Thyroid gland (tissue), 4 donors: ENCODE results near the gene MYO15A. TPM values are rescaled to one million over a fixed set of nuclear protein-coding genes. Genes with fewer than 3 reads are reported as not detected.

Source experiments
- DNase-seq, 2 donors: peaks; one replicate each; pipeline ENCODE4 v3.0.0-alpha.2; 2019
- H3K27ac ChIP-seq, 3 donors: fragments of 200-600 bp; sonication (generic); 1 replicate in 2 of 3; 2 replicates in 1 of 3; pipeline ENCODE4 v1.5.1; 2016 to 2019; ENCODE audit warnings: mild to moderate bottlenecking in 1 of 3, moderate library complexity in 1 of 3
- H3K27me3 ChIP-seq: fragments of 200-600 bp; sonication (generic); one replicate; pipeline ENCODE4 v1.5.1; 2019
- H3K36me3 ChIP-seq, 2 donors: fragments of 200-600 bp; sonication (generic); one replicate each; pipeline ENCODE4 v1.5.1; 2016 to 2019
- H3K4me1 ChIP-seq, 2 donors: fragments of 200-600 bp; sonication (generic); one replicate each; pipeline ENCODE4 v1.5.1; 2017 to 2019
- H3K4me3 ChIP-seq, 3 donors: fragments of 200-600 bp; sonication (generic); replicated peaks in 1 of 3; 1 replicate in 2 of 3; 2 replicates in 1 of 3; pipeline ENCODE4 v1.5.1; 2016; ENCODE audit warnings: mild to moderate bottlenecking in 1 of 3
- H3K9me3 ChIP-seq: fragments of 200-600 bp; sonication (generic); one replicate; pipeline ENCODE4 v1.5.1; 2017
- POLR2A ChIP-seq, 2 donors: fragments of 450-650 bp; IDR thresholded peaks; one replicate each; pipeline ENCODE4 v1.6.1; 2017; ENCODE audit warnings: antibody characterized with exemption in 2 of 2, mild to moderate bottlenecking in 2 of 2, moderate library complexity in 1 of 2
- WGBS, 2 donors: methylation state at CpG; one replicate each; pipeline ENCODE4 v1.1.5; 2017; 5-methylcytosine and 5-hydroxymethylcytosine counted together
- intact Hi-C: fragments of 100-400 bp; cut with DNase I; formaldehyde crosslinking; loops from one replicate; pipeline ENCODE4 v1.15.1; 2023
- total RNA-seq, 4 donors: library from RNA; depleted of rRNA; stranded (reverse); fragments of >200 nt; gene quantifications; one replicate each; pipeline ENCODE4 v1.2.3, GENCODE V29; 2016
- TF ChIP-seq, protein P1 (sequence below), 6 experiments: fragments of 200-600 bp in 3 of 6; fragments of 450-650 bp in 3 of 6; sonication (generic) in 3 of 6; IDR thresholded peaks; one replicate each; pipeline ENCODE4 v1.5.1; 2016 to 2019; ENCODE audit warnings: antibody characterized with exemption in 6 of 6, mild to moderate bottlenecking in 2 of 6, inconsistent platforms in 1 of 6, moderate library complexity in 1 of 6

MYO15A gene
- total RNA-seq, 4 donors from 2014 or later = 1.3 to 3.6 (median 1.7) TPM

DNA sequence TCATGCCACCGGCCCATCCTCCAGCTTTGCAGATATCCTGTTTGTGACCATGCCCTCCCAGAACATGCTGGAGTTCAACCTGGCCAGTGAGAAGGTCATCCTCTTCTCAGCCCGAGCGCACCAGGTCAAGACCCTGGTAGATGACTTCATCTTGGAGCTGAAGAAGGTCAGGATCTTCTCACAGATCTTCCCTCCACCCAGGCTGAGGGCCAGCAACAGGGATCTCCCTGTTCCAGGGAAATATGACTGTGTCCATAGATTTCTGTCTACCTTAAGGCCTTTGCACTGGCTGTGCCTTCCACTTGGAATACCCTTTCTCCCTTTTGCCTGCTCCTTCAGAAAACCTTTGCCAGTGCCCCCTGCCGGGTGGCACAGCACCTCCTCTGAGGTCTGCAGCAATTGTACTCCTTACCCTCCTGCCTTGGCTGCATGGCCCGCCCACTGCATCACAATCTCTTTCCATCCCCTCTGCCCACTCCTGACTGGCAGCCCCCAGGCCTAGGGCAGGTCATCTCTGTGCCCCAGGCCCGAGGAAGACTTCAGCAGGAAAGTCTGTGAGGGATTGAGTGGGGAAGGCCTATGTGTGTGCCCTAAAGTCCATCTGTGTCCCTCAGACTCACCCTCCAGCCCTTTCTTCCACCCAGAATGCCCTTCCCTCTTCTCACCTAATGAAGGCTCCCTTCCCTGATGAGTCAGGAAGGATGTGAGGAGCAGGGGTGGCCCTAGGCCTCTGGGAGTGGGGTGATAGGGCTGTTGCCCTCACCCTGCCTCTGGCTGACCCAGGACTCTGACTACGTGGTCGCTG lies 47.8 kb downstream of the MYO15A start:
- no peak overlapping the region for H3K4me3 ChIP-seq
- DNase-seq = no peak
- no peak for TF ChIP-seq POLR2A (IDR thresholded peaks at IDR 0.05)
- TF ChIP-seq, protein P1, sequence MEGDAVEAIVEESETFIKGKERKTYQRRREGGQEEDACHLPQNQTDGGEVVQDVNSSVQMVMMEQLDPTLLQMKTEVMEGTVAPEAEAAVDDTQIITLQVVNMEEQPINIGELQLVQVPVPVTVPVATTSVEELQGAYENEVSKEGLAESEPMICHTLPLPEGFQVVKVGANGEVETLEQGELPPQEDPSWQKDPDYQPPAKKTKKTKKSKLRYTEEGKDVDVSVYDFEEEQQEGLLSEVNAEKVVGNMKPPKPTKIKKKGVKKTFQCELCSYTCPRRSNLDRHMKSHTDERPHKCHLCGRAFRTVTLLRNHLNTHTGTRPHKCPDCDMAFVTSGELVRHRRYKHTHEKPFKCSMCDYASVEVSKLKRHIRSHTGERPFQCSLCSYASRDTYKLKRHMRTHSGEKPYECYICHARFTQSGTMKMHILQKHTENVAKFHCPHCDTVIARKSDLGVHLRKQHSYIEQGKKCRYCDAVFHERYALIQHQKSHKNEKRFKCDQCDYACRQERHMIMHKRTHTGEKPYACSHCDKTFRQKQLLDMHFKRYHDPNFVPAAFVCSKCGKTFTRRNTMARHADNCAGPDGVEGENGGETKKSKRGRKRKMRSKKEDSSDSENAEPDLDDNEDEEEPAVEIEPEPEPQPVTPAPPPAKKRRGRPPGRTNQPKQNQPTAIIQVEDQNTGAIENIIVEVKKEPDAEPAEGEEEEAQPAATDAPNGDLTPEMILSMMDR (IDR thresholded peaks at IDR 0.05) = no peak
- intact Hi-C loops = no loop called here
- H3K9me3 ChIP-seq = no peaks in the 10 kb centered on the region
- no peaks in the 10 kb centered on the region for H3K27me3 ChIP-seq
- peak overlapping the region in 1 of 3 donors; percentile 30 for H3K27ac ChIP-seq
- 66 to 71% methylated on average over 6 of the region's 8 CpGs for whole genome bisulfite sequencing, 2 donors
- H3K36me3 ChIP-seq = no peaks in the 10 kb centered on the region
- peaks cover 8 to 24% of the 10 kb centered on the region in 2 donors for H3K4me1 ChIP-seq

DNA sequence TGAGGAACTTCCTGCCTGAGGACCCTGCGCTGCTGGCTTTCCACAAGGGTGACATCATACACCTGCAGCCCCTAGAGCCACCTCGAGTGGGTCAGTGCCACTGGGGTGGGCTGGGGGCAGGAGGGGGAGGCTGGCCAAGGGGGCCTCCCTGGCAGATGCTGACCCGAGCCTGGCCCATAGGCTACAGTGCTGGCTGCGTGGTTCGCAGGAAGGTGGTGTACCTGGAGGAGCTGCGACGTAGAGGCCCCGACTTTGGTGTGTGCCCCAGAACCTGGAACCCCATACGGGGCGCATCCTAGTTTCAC lies 48.4 kb downstream of the MYO15A start:
- DNase-seq = no peak
- intact Hi-C loops = no loop called here
- WGBS, 2 donors = 100% methylated on average over 1 to 6 of the region's 10 CpGs

DNA sequence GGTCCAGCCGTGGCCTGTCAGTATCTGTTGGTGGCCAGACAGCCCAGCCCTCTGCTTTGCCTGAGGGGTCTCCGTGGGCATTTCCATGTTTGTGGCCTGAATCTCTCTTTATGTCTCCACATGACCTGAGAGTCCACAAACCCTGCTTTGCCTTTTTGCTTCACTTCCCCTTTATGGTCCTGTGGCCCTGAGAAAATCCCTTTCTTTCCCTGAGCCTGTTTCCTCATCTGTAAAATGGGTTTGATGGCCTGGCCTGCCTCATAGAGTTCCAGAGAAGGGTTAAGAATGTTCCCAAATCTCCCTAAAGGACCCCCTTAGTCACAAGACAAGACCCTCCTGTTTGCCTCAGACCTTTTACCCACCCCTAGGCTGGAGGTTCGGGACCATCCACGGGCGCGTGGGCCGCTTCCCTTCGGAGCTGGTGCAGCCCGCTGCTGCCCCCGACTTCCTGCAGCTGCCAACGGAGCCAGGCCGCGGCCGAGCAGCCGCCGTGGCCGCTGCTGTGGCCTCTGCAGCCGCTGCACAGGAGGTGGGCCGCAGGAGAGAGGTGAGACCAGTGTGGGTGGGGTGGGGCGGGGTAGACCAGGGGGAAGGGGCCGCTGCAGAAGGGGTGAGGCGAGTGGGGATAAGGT lies 48.9 kb downstream of the MYO15A start:
- no peaks in the 10 kb centered on the region for H3K27me3 ChIP-seq
- WGBS, 2 donors = 70 to 75% methylated on average over 14 to 22 of the region's 22 CpGs
- no peak for DNase-seq
- no peaks in the 10 kb centered on the region for H3K9me3 ChIP-seq
- H3K36me3 ChIP-seq = no peaks in the 10 kb centered on the region
- H3K4me1 ChIP-seq = peaks cover 8 to 24% of the 10 kb centered on the region in 2 donors
- peak overlapping the region in 1 of 3 donors; percentile 34 for H3K4me3 ChIP-seq
- H3K27ac ChIP-seq = peak overlapping the region in 2 of 3 donors; percentile 7 to 43
- intact Hi-C loops = no loop called here
- TF ChIP-seq, protein P1 (IDR thresholded peaks at IDR 0.05) = no peak
- TF ChIP-seq POLR2A (IDR thresholded peaks at IDR 0.05) = no peak

More for the DNA sequence above, 48.4 kb downstream of the MYO15A start:
- H3K27me3 ChIP-seq = no peaks in the 10 kb centered on the region
- no peaks in the 10 kb centered on the region for H3K36me3 ChIP-seq
- peaks cover 8 to 24% of the 10 kb centered on the region in 2 donors for H3K4me1 ChIP-seq
- no peaks in the 10 kb centered on the region for H3K9me3 ChIP-seq
- H3K4me3 ChIP-seq = no peak overlapping the region
- H3K27ac ChIP-seq = no peak overlapping the region
- no peak for TF ChIP-seq POLR2A (IDR thresholded peaks at IDR 0.05)
- TF ChIP-seq, protein P1 (IDR thresholded peaks at IDR 0.05) = no peak

DNA sequence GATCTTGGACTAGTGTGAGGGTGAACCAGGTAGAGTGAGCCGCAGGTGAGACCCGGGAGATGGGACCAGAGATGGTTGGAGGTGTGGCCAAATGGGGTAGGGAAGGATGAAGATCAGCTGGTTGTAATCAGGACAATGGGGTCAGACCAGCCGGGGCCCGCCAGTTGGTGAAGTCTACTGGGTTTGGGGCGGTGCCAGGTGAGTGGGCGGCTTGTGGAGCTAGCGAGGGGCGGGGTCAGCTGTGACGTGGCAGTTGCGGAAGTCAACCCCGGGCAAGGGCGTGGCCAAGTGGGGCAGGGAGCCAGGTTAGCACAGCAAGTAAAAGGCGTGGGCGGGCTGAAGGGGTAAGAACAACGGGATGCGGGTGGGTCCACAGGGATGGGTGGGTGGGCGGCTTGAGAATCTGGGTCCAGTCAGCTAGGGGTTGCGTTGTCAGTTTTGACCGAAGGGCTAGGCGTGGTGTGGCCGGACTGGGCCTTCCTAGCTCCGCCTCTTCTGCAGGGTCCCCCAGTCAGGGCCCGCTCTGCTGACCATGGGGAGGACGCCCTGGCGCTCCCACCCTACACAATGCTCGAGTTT lies 49.6 kb downstream of the MYO15A start:
- peak overlapping the region in 2 of 3 donors; percentile 4 to 34 for H3K4me3 ChIP-seq
- peak in 1 of 2 donors; percentile 11 for TF ChIP-seq POLR2A (IDR thresholded peaks at IDR 0.05)
- TF ChIP-seq, protein P1 (IDR thresholded peaks at IDR 0.05) = no peak
- H3K27me3 ChIP-seq = no peaks in the 10 kb centered on the region
- peak; percentile 96 to 97 for DNase-seq
- intact Hi-C loops = no loop called here
- no peaks in the 10 kb centered on the region for H3K36me3 ChIP-seq
- H3K4me1 ChIP-seq = peaks cover 7 to 23% of the 10 kb centered on the region in 2 donors
- peak overlapping the region in 2 of 3 donors; percentile 7 to 43 for H3K27ac ChIP-seq
- 5 to 7% methylated on average over 21 to 23 of the region's 26 CpGs for WGBS, 2 donors
- H3K9me3 ChIP-seq = no peaks in the 10 kb centered on the region
